Measurements from ENCODE around the gene OLFML2A.

The OLFML2A gene

DNA sequence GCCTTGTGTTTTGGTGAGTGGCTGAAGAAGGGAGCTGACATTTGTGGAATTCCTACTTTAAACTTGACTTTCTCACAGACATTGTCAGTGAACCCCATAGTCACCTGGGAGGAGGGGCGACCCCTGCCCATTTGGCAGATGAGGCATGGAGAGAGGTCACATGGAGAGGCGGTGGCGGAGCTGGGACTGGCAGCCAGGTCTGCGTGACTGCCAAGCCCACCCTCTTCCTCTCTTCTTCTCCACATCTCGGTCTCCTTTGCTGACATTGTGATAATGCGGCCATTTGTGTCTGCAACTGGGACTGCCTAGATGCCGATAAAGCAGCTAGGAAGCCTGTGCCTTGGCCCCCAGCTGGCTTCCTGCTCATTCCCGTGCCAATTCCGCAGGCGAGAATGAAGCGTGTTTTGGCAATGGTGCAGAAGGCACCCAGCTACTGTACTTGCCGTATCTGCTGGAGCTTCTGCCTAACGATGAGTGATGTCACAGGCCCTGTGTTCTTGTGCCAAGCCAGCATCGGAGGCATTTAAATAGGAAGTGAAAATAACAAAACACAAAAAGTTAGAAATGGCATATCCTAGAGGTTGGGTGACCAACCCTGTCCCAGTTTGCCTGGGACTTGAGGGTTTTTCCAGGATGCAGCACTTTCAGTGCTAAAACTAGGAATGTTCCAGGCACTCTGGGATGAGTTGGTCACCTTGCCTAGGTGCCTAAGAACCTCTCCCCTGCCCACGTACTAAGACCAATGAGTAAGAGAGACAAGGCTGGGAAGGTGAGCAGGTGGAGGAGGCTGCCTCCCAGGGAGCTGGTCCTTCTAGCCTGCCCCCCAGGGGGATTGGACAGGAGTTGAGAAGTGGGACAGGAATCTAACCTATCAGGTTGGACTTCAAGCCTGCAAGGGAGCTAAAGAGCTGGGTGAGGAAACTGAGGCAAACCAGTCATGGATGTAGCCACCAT lies 23.6 kb downstream of the OLFML2A start:
- no peak for DNase-seq

DNA sequence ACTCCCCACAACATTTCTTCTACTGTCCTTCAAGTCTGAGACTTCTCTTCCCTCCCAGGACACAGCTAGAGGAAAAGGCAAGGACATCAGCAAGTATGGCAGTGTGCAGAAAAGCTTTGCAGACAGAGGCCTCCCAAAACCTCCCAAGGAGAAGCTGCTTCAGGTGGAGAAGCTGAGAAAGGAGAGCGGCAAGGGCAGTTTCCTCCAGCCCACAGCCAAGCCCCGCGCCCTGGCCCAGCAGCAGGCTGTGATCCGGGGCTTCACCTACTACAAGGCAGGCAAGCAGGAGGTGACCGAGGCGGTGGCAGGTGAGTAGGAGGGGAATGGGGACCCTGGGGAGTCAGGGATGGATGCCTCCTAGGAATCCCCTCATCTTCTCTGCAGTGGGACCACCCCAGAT lies 24.4 kb downstream of the OLFML2A start:
- DNase-seq = no peak

DNA sequence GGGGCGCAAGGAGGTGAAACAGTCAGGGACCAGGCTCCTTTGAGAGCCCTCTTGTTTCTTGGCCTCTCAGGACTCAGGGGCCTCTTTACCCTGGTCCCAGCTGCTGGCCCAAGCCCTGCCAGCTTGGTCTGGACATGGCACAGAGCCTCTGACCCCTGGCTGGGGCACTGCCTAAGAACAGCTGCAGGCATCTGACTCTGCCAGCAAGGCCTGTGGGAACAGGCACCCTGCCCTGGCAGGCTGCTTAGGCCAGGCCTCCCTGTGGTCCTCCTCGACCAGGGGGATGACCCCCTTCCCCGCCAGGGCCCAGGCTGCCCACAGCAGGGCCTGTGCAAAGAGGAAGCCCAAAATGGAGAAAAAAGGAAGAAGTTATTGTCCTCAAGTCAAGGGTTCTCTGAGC lies 25.5 kb downstream of the OLFML2A start:
- no peak for DNase-seq

DNA sequence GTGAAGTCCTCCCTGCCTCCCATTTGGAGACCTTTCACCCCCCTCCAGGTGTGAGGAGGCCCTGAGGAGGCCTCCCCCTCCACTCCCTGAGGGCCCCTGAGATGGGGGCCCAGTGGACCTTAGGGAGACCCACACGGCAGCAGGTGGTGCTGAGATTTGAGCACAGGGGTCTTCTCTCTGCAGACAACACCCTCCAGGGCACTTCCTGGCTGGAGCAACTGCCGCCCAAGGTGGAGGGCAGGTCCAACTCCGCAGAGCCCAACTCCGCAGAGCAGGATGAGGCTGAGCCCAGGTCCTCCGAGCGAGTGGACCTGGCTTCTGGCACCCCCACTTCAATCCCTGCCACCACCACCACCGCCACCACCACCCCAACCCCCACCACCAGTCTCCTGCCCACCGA lies 27.0 kb downstream of the OLFML2A start:
- no peak for DNase-seq

DNA sequence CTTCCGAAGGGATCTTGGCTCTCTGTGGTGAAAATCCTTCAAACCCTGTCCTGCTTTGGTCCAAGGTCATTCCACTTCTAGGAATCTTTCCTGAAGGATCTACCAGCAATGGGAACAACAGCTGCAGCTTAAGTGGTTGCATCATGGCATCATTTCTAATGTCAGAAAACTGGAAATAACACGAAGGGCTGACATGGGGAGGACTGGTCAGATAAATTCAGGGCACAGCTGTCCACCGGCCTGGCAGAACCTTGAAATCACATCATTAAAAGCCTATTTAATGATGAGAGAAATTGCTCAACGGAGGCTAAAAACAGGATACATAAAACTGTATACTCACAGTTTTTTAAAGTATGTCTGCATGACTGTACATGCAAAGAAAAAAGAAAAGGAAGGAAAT lies 28.3 kb downstream of the OLFML2A start:
- no peak for DNase-seq

DNA sequence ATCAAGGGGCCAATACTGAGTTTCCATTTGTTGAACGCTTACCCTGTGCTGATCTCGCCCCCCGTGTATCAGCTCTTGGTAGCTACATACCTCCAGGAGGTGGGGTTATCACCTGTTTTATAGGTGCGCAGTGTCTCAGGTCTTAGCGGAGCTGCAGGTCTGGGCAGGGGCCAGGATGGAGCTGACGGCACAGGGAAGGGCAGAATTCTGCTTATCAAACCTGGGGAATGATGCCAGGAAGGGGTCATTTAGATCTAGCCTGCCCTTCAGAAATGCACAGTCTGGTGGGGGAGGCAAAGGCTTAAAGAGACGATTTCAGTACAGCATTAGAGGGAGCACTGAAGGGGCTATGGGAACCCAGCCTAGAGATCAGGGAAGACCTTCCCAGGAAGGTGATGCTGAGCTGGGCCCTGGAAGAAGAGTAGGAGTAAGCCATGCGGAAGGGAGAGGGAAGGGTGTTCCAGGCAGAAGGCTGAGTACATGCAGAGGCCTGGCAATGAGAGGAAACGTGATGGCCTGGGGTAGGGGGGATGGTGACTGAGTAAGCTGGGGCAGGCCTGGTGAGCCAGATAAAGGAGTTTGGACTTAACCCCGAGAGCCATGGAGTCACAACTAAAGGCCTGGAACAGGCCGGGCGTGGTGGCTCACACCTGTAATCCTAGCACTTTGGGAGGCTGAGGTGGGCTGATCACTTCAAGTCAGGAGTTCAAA lies 31.5 kb downstream of the OLFML2A start:
- DNase-seq = no peak

DNA sequence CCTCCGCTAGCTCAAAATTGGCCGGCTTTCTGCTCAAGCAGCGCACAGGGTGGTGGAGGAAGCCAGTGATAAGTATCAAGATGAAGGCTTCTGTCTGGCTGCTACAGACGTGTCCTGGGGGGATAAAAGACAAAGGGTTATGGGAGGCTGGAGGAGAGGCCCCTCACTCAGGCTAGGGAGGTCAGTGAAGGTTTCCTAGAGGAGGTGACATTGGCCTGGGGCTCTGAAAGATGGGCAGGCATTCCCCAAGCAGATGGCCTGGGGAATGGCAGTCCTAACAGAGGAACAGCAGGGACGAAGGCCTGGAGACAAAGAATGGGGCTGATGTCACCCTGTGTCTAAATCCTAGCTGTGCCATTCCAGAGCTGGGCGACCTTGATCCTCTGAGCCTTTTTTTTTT lies 32.3 kb downstream of the OLFML2A start:
- no peak for DNase-seq

DNA sequence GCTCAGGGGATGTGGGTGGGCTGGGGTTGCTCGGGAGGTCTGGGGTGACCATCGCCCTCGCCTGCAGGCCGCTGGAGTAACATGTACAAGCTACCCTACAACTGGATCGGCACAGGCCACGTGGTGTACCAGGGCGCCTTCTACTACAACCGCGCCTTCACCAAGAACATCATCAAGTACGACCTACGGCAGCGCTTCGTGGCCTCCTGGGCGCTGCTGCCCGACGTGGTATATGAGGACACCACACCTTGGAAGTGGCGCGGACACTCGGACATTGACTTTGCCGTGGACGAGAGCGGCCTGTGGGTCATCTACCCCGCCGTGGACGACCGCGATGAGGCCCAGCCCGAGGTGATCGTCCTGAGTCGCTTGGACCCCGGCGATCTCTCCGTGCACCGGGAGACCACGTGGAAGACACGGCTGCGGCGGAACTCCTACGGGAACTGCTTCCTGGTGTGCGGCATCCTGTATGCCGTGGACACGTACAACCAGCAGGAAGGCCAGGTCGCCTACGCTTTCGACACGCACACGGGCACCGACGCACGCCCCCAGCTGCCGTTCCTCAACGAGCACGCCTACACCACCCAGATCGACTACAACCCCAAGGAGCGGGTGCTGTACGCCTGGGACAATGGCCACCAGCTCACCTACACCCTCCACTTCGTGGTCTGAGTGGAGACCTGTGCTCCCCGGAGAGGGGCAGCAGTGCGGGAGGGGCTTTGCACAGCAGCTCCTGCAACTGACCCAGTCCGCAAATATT lies 33.0 kb downstream of the OLFML2A start:
- DNase-seq = no peak

DNA sequence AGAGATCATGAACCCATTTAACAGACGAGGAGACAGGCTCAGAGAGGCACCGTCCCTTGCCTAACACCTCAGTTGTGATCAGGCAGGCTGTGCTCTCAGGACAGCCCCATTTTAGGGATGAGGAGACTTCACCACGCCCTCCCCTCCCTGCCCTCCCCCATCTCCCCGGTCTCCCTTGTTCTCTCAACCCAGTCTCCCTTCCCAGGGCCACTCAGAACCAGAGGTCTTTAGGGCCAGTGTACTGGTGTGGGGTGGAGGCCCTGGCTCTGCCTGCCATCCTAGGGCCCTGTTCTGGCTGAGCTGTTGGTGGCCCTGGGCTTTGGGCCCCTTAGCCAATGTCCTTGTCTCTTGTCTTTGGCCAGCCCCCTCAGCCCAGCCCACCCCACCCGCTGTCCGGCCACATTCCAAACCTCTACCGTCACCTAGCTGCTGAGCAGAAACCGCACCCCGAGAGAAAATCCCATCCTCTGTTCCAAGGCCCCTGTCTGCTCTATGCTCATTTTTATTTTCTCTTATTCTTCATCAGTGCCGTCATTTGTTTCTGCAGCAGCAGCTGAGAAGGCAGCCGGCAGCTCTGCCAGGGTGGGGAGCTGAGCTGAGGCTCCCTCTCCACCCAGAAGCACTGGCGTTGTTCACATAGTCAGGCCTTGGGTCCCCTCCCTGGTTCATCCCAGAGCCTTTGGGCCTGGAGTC lies 33.9 kb downstream of the OLFML2A start:
- no peak for DNase-seq

DNA sequence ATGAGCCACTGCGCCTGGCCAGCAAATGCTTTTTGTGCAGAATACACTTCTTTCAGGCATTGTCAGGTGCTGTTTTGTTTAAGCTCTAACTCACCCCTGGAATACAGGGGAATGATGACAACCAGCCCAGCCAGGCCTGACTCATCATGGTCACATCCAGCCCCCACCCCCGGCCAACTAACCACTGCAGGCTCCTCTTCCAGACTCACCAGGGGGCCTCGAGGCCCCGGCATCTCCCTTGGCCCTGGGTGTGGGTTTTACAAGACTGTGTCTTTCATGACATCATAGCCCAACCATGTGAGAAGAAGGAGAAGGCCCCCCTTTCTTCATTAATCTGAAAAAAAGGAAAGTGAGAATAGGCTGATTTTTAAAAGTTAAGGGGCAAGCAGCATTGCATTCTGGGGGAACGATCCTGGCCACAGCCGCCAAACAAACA lies 35.5 kb downstream of the OLFML2A start:
- DNase-seq = no peak

DNA sequence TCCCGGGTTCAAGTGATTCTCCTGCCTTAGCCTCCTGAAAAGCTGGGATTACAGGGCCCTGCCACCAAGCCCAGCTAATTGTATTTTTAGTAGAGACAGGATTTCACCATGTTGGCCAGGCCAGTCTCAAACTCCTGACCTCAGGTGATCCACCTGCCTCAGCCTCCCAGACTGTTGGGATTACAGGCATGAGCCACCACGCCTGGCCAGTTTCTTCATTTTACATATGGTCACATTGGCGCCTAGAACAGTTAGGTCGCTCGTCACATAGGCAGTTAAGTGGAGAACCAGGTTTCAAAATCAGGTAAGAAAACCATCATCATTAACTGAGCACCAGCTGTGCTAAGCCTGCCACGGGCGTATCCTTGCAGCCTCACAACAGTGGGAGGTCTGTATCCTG lies 36.1 kb downstream of the OLFML2A start:
- no peak for DNase-seq

DNA sequence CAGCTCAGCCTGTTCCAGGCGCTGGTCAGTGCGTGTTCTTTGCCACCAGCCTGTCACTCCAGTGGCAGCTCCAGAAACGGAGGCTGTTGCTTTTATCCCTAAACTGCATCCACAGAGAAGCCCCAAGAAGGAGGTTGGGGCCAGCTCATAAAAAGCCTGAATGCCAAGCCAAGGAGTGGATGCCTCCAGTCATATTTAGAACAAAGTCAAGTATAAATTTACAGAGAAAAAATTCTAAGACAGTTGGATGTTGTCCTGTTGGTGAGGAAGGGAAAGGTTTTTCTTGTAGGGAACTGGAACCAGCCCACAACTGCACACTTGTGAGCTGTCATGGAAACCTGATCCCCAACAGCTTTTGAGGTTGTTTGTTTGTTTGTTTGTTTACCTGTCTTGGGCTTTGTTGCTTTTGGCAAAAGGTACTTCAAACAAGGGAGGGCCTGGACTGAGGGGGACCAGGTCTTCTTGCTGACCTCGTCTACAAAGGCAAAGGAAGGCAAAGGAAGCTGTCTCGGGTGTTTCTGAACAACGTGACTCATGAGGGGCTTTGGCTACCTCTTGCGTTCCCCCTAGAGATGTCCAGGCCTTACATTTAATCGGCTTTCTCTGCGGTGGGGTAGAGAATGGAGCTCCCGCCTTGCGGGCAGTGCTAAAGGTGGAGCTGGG lies 36.7 kb downstream of the OLFML2A start:
- DNase-seq = no peak

DNA sequence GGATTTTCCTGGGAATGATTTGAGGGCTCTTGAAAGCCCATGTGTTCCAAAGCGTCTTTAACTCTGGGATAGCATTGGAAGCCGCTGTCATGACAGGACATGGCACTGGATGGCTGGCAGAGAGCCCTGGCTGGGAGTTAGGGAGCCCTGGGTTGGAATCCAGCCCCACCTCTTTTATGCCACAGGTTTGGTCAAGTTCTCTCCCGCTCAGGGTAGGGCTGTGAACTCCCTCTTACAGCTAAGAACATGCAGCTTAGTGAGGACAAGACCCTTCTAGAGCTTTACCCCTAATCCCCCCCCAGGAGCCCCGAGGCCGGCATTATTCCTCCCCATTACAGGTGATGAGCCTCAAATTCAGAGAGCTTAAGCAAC lies 37.2 kb downstream of the OLFML2A start:
- DNase-seq = no peak

DNA sequence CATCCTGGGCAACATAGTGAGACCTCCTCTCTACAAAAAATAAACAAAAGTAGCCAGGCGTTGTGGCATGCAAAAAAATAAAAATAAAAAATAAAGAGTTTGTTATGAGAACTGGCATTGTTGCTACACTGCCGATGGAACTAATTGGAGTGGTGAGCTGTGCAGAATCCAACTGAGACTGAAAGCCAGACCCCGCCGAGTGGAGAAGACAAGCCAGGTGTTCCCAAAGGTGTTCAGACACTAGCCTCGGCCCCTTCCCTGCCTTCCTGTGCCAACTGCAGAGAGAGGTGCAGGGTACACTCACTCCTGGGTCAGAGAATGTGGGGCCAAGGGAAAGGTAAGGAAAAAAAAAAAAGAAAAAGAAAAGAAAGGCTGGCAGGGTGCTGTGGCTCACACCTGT lies 38.7 kb downstream of the OLFML2A start:
- no peak for DNase-seq

DNA sequence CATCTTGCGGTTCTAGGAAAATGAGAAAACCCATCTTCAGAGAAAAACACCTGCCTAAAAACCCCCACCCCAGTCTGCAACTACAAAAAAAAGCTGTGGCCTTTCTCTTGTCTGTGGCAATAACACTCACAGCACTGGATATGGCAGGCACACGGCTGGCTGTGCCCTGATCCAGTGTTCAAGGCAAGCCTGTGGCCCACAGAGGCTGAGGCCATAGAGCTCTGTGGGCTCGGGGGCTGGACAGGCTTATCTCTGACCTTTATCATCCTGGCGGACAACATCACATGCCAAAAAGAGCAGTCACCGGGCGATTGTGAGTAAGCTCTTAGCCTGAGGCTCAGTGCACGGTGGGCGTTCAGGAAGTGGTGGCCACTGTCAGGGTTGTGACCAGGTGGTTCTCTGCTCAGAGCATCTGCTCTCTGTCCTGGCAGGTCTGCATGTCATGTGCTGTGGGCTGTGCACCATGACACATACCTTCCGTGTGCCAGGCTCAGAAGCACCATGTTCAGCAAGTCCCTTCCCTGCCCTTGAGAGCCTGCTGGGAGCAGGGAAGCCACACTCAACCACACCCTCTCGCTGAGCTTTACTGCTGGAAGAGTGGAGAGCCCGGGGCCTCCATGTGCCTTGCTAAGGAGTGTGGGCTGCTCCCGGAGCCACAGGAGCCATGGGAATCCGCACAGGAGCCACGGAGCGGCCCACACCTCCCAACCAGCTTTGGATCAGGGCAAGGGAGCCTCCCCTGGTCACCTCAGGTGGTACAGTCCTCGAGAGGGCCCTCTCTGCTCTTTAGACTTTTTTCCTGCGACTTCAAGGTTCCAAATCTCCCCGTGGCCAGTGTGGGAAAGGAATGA lies 41.7 kb downstream of the OLFML2A start:
- DNase-seq = no peak

DNA sequence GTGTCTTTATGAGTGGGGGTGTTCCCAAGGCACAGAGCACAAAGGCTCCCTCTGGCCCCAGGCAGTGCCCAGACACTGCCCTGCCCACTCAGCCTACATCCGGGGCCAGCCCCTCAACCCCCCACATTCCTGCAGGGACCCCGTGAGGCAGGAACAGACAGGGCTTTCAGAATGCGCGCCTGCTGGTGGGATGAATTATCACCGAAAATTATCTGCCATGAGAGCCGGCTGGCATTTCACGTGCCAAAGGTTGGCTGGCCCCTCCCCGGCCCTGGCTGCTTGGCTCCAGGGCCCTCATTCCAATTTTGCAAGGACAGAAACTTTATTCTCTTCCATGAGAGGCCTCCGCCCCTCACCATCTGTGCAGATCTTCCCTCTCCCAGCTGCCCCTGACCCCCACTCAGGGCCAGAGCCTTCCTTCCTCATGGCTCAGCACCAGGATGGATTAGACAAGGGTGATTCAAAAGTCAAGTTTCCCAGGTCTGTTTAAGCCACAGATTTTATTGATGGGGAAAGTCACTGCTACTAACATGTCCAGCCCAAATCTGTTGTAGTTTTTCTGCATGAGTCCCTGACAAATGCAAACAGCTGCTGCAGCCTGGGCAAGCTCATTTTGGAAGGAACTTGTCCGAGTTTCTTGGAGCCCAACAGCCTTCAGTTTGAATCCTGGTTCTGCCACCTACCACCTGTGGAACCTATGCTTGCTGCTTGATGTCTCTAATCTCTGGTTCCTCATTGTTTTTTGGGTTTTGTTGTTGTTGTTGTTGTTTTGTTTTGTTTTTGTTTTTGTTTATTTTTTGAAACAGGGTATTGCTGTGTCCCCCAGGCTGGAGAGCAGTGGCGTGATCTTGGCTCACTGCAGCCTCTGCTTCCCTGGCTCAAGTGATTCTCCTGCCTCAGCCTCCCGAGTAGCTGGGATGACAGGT lies 44.0 kb downstream of the OLFML2A start:
- no peak for DNase-seq

DNA sequence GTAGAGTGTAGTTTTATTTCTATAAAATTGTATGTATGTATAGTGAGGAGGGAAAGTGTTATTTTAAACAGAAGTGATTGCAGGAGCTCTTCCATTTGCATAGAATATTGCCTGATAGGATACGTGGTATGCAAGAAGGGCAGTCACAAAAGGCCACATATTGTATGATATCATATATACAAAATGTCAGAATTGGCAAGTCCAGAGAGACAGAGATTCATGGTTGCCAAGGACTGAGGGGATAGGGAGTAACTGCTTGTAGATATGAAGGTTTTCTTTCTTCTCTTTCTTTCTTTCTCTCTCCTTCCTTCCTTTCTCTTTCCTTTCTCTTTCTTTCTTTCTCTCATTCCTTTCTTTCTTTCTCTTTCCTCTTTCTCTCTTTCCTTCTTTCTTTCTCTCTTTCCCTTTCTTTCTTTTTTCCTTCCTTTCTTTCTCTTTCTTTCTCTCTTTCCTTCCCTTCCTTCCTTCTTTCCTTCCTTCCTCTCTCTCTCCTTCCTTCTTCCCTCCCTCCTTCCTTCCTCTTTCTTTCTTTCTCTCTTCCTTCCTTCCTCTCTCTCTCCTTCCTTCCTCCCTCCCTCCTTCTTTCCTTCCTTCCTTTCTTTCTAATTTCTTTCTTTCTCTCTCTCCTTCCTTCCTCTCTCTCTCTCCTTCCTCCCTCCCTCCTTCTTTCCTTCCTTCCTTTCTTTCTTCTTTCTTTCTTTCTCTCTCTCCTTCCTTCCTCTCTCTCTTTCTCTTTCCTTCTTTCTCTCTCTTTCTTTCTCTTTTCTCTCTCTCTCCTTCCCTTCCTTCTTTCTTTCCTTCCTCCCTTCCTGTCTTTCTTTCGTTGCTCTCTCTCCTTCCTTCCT lies 51.8 kb downstream of the OLFML2A start:
- no peak for DNase-seq

DNA sequence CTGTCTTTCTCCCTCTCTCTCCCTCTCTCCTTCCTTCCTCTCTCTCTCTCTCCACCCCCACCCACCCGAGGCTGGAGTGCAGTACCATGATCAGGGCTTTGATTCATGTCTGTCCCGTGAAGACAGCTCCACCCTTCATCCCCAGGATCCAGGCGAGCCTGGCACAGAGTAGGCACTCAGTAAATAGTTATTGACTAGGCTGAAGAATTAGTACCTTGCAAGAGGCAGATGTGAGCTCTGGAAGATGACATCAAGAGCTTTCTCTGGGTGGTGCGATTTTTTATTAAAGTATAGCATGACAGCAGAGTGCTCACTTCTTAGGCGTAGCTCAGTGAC lies 52.4 kb downstream of the OLFML2A start:
- no peak for DNase-seq

DNA sequence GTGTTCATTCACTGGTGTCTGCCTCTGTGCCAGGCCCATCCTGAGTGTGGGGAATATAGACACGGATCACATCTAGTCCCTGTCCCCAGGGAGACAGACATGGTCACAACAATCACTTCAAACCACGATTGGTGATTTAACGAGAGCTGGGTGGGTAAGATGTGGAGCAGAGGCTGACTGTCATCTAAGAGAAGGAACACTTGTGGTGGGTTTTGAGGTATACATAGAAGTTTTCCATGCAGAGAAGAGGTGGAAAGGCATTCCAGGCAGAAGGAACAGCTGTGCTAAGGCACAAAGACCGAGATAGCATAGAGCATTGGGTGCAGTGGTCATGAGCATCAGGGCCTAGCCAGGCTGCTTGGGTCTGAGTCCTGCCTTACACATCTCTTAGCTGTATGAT lies 53.7 kb downstream of the OLFML2A start:
- DNase-seq = no peak
